HFF-Myc (cell line): ENCODE results near the gene PHTF1.
"Not testable (repeated sequence)": the region's sequence is repeated elsewhere in the genome, so short reads cannot be mapped to it uniquely, and the experiment has no call there.

Source experiments
- DNase-seq: peaks from one replicate; pipeline ENCODE4 v3.0.0-alpha.2; 2011; ENCODE audit warnings: low read depth; ENCODE audit errors: extremely low read depth
- H3K4me3 ChIP-seq: replicated peaks from 2 replicates; pipeline ENCODE4 v1.5.1; 2011; ENCODE audit warnings: low read depth, mild to moderate bottlenecking, control low read depth, low read length
- CTCF ChIP-seq: IDR thresholded peaks from 2 replicates; pipeline ENCODE4 v1.5.1; 2012; ENCODE audit warnings: mild to moderate bottlenecking, low read depth, low read length, control low read depth; ENCODE audit errors: missing control alignments

Gene PHTF1

GRCh38 chr1:113732802-113733201 lies 26.5 kb downstream of the PHTF1 start:
- no peak overlapping the region for H3K4me3 ChIP-seq
- DNase-seq, result no peak
- no peak for TF ChIP-seq CTCF

- no peak for DNase-seq
- no peak for TF ChIP-seq CTCF
- H3K4me3 ChIP-seq, result no peak overlapping the region
Observed at GRCh38 chr1:113721010-113721409, 38.3 kb downstream of the PHTF1 start.

- not testable (repeated sequence) for H3K4me3 ChIP-seq, DNase-seq
Observed at GRCh38 chr1:113718621-113719020, 40.7 kb downstream of the PHTF1 start.

GRCh38 chr1:113717506-113717905 lies 41.8 kb downstream of the PHTF1 start:
- not testable (repeated sequence) for H3K4me3 ChIP-seq, DNase-seq

- no peak for TF ChIP-seq CTCF
- no peak for DNase-seq
Observed at GRCh38 chr1:113714606-113715269, 44.5 kb downstream of the PHTF1 start.

GRCh38 chr1:113701429-113701828 lies 57.9 kb downstream of the PHTF1 start:
- TF ChIP-seq CTCF, result no peak
- DNase-seq, result no peak
- no peak overlapping the region for H3K4me3 ChIP-seq

More at GRCh38 chr1:113714606-113715269, 44.5 kb downstream of the PHTF1 start:
- H3K4me3 ChIP-seq, result no peak overlapping the region

GRCh38 chr1:113694910-113695309 lies 64.4 kb downstream of the PHTF1 start:
- no peak overlapping the region for H3K4me3 ChIP-seq
- no peak for DNase-seq
- no peak for TF ChIP-seq CTCF

- TF ChIP-seq CTCF, result no peak
- DNase-seq, result no peak
Observed at GRCh38 chr1:113692824-113693431, 66.4 kb downstream of the PHTF1 start.

More at GRCh38 chr1:113692824-113693431, 66.4 kb downstream of the PHTF1 start:
- no peak overlapping the region for H3K4me3 ChIP-seq
